HL-60 (cell line): ENCODE results near the gene MYNN.
A peak's percentile ranks its signal among the peaks of the same experiment; 100 is the strongest.

Source experiments
- DNase-seq, 2 experiments: peaks; one replicate each; pipeline ENCODE4 v3.0.0-alpha.2; 2010 to 2020; ENCODE audit warnings: low read depth in 1 of 2, low spot score in 1 of 2
- H3K27ac ChIP-seq: fragments of 250-450 bp; sonication (Bioruptor Pico); replicated peaks from 2 replicates; pipeline ENCODE4 v1.5.1; 2020; ENCODE audit warnings: mild to moderate bottlenecking, moderate library complexity
- H3K27me3 ChIP-seq: fragments of 250-450 bp; sonication (Bioruptor Pico); 2 replicates; pipeline ENCODE4 v1.5.1; 2021; ENCODE audit warnings: mild to moderate bottlenecking, moderate library complexity; ENCODE audit not compliant: insufficient read depth, poor library complexity, severe bottlenecking
- H3K4me3 ChIP-seq: replicated peaks from 2 replicates; pipeline ENCODE4 v1.5.1; 2011; ENCODE audit warnings: mild to moderate bottlenecking, control low read depth, low read length; ENCODE audit not compliant: insufficient read depth
- GABPA ChIP-seq: IDR thresholded peaks from 2 replicates; pipeline ENCODE4 v1.6.1; 2012; ENCODE audit warnings: low read depth
- POLR2AphosphoS5 ChIP-seq: IDR thresholded peaks from 2 replicates; pipeline ENCODE4 v1.6.1; 2012; ENCODE audit warnings: low read depth
- SPI1 ChIP-seq: IDR thresholded peaks from 2 replicates; pipeline ENCODE4 v1.6.1; 2012; ENCODE audit warnings: low read depth, mild to moderate bottlenecking, borderline replicate concordance
- TF ChIP-seq, protein P1 (sequence below): IDR thresholded peaks from one replicate; pipeline ENCODE4 v1.5.1; 2011; ENCODE audit warnings: low read length, control low read depth, inconsistent platforms; ENCODE audit not compliant: insufficient read depth
- TF ChIP-seq, protein P2 (sequence below): IDR thresholded peaks from 2 replicates; pipeline ENCODE4 v1.6.1; 2012; ENCODE audit warnings: low read depth; ENCODE audit not compliant: insufficient replicate concordance

MYNN gene

DNA sequence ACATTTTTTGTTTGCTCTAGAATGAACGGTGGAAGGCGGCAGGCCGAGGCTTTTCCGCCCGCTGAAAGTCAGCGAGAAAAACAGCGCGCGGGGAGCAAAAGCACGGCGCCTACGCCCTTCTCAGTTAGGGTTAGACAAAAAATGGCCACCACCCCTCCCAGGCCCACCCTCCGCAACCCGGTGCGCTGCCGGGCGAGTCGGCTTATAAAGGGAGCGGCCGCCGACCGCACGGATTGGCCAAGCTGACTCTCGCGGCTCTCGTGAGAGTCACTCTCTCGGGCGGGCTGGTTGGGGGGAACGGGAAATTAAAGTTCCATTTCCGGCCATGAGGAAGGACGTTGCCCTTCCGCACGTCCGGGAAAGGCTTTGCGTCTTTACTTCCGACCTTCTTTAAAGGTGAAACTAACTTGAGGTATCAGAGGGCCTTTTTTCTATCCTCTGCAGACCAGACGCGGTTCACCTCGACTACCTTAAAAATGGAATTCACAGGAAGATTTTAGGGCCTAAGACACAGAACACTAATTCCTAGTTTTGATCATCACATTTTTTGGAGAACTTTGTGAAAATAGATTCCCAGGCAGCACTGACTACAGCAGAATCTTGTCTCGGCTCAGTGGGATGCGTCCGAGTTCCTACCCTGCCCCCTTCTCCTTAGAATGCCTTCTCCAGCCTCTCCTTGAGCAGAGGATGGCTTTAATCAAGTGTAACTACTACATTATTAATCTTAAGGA is 8.1 kb upstream of the MYNN start, which contains the start of gene TERC:
Gene TERC (minus strand): TSS at position 179 of the 731 bp plus-strand sequence.
- TF ChIP-seq GABPA, result peak; percentile 77
- peak; percentile 14; the same call in 1 of the 2 replicates for TF ChIP-seq SPI1
- TF ChIP-seq, protein P1, sequence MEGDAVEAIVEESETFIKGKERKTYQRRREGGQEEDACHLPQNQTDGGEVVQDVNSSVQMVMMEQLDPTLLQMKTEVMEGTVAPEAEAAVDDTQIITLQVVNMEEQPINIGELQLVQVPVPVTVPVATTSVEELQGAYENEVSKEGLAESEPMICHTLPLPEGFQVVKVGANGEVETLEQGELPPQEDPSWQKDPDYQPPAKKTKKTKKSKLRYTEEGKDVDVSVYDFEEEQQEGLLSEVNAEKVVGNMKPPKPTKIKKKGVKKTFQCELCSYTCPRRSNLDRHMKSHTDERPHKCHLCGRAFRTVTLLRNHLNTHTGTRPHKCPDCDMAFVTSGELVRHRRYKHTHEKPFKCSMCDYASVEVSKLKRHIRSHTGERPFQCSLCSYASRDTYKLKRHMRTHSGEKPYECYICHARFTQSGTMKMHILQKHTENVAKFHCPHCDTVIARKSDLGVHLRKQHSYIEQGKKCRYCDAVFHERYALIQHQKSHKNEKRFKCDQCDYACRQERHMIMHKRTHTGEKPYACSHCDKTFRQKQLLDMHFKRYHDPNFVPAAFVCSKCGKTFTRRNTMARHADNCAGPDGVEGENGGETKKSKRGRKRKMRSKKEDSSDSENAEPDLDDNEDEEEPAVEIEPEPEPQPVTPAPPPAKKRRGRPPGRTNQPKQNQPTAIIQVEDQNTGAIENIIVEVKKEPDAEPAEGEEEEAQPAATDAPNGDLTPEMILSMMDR, result no peak
- TF ChIP-seq, protein P2, sequence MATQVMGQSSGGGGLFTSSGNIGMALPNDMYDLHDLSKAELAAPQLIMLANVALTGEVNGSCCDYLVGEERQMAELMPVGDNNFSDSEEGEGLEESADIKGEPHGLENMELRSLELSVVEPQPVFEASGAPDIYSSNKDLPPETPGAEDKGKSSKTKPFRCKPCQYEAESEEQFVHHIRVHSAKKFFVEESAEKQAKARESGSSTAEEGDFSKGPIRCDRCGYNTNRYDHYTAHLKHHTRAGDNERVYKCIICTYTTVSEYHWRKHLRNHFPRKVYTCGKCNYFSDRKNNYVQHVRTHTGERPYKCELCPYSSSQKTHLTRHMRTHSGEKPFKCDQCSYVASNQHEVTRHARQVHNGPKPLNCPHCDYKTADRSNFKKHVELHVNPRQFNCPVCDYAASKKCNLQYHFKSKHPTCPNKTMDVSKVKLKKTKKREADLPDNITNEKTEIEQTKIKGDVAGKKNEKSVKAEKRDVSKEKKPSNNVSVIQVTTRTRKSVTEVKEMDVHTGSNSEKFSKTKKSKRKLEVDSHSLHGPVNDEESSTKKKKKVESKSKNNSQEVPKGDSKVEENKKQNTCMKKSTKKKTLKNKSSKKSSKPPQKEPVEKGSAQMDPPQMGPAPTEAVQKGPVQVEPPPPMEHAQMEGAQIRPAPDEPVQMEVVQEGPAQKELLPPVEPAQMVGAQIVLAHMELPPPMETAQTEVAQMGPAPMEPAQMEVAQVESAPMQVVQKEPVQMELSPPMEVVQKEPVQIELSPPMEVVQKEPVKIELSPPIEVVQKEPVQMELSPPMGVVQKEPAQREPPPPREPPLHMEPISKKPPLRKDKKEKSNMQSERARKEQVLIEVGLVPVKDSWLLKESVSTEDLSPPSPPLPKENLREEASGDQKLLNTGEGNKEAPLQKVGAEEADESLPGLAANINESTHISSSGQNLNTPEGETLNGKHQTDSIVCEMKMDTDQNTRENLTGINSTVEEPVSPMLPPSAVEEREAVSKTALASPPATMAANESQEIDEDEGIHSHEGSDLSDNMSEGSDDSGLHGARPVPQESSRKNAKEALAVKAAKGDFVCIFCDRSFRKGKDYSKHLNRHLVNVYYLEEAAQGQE, result peak; percentile 9
- TF ChIP-seq POLR2AphosphoS5, result peak; percentile 77; the same call in 1 of the 2 replicates
- peak; percentile 61 to 89 for DNase-seq
- Histone ChIP-seq H3K27ac (peak within 1 kb of the TSS; percentile 89), H3K4me3 (peak within 1 kb of the TSS; percentile 55), H3K27me3 (no peaks in the 10 kb centered on the region)

DNA sequence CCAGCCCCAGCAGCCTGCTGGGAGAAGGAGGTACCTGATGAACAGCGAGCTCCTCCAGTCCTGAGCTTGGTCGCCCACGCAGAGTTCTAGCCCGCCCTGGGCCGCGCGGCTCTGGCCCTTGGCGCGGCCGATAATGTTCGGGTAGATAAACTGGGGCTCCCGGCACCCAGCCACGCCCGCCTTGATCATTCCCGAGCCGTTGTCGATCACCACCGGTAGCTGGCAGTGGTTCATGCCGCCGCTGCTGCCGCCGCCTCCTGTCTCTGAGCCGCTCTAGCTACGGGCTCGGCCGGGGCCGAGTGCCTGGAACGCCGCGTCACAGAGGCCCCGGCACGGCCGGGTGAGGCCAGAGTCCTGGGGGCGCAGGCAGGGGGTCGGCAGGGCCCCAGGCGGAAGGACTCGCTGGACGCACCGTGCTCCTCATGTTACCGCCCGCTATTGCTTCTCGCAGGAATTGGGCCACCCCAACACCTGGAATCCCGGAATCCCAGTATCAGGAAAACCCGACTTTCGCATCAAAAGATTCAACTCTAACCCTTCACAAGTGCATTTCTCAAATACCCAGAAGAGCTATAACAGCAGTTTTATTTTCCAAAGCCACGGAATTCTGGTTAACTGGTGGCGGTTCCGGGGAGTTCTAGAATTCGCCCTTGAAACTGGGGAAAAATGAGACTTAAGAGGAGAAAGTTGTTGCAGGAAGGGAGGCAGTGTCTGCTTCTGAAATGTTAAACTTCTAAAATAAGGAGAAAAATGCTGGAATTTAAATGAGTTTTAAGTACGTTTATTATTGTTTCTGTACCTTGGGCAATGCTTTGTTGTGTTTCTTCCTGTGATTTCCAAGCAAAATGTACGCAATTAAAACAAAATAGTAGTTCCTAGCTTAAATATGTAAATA is 3.7 kb upstream of the MYNN start, which contains the start of gene ACTRT3:
Gene ACTRT3 (minus strand): TSS at position 275 of the 895 bp plus-strand sequence. CDS start 41 bp downstream, at position 234.
- peak in 1 of 2 experiments; percentile 76 for DNase-seq
- Histone ChIP-seq H3K4me3 (peak within 1 kb of the TSS; percentile 48), H3K27me3 (no peaks in the 10 kb centered on the region), H3K27ac (peak within 1 kb of the TSS; percentile 68)
- peak; percentile 15; the same call in 1 of the 2 replicates for TF ChIP-seq GABPA
- TF ChIP-seq, protein P1, result no peak
- TF ChIP-seq, protein P2, result no peak
- no peak for TF ChIP-seq SPI1
- TF ChIP-seq POLR2AphosphoS5, result peak; percentile 67

DNA sequence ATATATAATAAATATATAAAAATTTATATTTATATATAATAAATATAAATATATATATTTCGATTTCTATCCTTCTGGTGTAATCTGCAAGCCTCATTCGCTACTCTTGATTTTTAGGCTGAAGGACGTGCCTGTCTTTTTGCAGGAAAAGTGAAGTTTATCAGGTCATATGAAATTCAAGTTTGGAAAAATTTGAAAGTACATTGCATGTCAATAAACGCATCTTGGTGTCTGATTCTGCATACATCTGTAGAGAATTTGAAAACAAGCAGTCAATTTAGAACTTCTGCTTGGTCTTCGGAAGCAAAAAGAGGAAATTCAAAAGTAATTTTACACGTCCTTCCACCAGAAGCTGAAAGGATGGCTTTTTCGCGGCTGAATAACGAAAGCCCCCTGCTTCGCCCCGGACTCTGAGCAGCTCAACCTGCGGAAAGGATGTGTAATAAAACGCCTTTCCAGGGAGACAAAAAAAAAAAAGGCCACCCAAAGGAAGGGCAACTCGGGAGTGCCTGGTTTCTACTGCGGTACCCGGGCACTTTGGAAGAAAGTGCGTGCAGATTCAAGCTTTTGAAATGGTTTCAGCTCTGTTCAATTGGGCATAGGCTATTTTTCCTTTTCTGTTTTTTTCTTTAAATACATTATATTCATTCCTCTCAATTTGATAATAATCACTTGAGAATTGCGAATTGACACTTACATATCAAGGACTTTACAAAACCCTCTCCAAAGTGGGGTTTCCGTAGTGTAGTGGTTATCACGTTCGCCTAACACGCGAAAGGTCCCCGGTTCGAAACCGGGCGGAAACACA is 1.5 kb upstream of the MYNN start:
- Histone ChIP-seq H3K27me3 (no peaks in the 10 kb centered on the region), H3K4me3 (peak overlapping the region; percentile 73), H3K27ac (peak overlapping the region; percentile 91)
- peak; percentile 56 to 73 for DNase-seq
- TF ChIP-seq, protein P2, result no peak
- peak; percentile 45; the same call in 1 of the 2 replicates for TF ChIP-seq GABPA
- 0 out of 2 replicates have a peak, but pooled peaks have one; percentile 14 for TF ChIP-seq POLR2AphosphoS5
